PFSK-1 (cell line): ENCODE results near the gene PTCD1.

Source experiments
- FOXP2 ChIP-seq: optimal IDR thresholded peaks from 2 replicates; pipeline ENCODE3; 2011; ENCODE audit warnings: borderline replicate concordance, control low read depth, inconsistent platforms; ENCODE audit not compliant: insufficient read depth; ENCODE audit errors: extremely low read length, extremely low read depth
- POLR2AphosphoS5 ChIP-seq: IDR thresholded peaks from 2 replicates; pipeline ENCODE4 v1.6.1; 2012; ENCODE audit warnings: low read depth, mild to moderate bottlenecking, control low read depth, low read length, moderate library complexity
- REST ChIP-seq, 2 experiments: IDR thresholded peaks; 2 replicates each; pipeline versions ENCODE4 v1.6.1 to v1.8.0; 2011 to 2012; ENCODE audit warnings: low read depth in 2 of 2, low read length in 2 of 2, control low read depth in 1 of 2, inconsistent platforms in 1 of 2, mild to moderate bottlenecking in 1 of 2, moderate library complexity in 1 of 2; ENCODE audit not compliant: insufficient read depth in 1 of 2
- SIN3A ChIP-seq: IDR thresholded peaks from 2 replicates; pipeline ENCODE4 v1.6.1; 2012; ENCODE audit warnings: mild to moderate bottlenecking, low read length, moderate library complexity, borderline replicate concordance; ENCODE audit not compliant: insufficient read depth
- TAF1 ChIP-seq: IDR thresholded peaks from 2 replicates; pipeline ENCODE4 v1.6.1; 2012; ENCODE audit warnings: low read length, control low read depth, borderline replicate concordance; ENCODE audit not compliant: insufficient read depth

PTCD1 gene

GRCh38 chr7:99448855-99449254 is 10.3 kb upstream of the PTCD1 start:
- TF ChIP-seq TAF1 (no peak), FOXP2 (no peak), REST (IDR thresholded peaks at IDR 0.05; ENCODE audit: insufficient read depth in 1 of 2, low read depth in 2 of 2, low read length in 2 of 2) (no peak), POLR2AphosphoS5 (no peak), SIN3A (no peak)

DNA sequence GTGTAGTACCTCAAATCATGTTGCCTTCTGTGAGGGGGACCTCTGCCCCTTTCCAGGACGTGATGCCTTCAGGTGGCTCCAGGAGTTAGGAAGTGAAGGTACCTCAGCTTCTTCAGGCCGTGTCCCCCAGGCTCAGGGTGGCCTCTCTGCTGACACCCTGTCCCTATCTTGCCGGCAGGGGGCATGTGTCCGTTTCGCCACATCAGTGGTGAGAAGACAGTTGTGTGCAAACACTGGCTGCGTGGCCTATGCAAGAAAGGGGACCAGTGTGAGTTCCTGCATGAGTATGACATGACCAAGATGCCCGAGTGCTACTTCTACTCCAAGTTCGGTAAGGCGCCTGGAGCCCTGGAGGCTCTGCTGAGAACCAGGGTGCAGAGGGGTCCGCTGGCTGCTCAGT is 9.3 kb upstream of the PTCD1 start:
- no peak for TF ChIP-seq FOXP2
- no peak for TF ChIP-seq SIN3A
- TF ChIP-seq POLR2AphosphoS5 = no peak
- no peak for TF ChIP-seq TAF1
- TF ChIP-seq REST (IDR thresholded peaks at IDR 0.05; ENCODE audit: insufficient read depth in 1 of 2, low read depth in 2 of 2, low read length in 2 of 2) = no peak

- TF ChIP-seq TAF1 (no peak), REST (IDR thresholded peaks at IDR 0.05; ENCODE audit: insufficient read depth in 1 of 2, low read depth in 2 of 2, low read length in 2 of 2) (no peak), FOXP2 (no peak), SIN3A (no peak), POLR2AphosphoS5 (no peak)
These were observed 7.5 kb upstream of the PTCD1 start for GRCh38 chr7:99446096-99446495.

- no peak for TF ChIP-seq TAF1
- TF ChIP-seq SIN3A = no peak
- TF ChIP-seq REST (IDR thresholded peaks at IDR 0.05; ENCODE audit: insufficient read depth in 1 of 2, low read depth in 2 of 2, low read length in 2 of 2) = no peak
- no peak for TF ChIP-seq POLR2AphosphoS5
- no peak for TF ChIP-seq FOXP2
These were observed 1.6 kb upstream of the PTCD1 start for GRCh38 chr7:99440195-99440594.
